ENCODE results near the gene TSNAX.

The TSNAX gene

GRCh38 chr1:231594123-231594522, 65.7 kb downstream of the TSNAX start:
- TF ChIP-seq CTCF (IDR thresholded peaks at IDR 0.05; ENCODE audit: low read depth, low read length, missing control alignments): no peak
- H3K4me3 ChIP-seq (replicated peaks; ENCODE audit: low read depth, low read length): no peak overlapping the region
- DNase-seq (ENCODE audit: extremely low read depth, low read depth): no peak

DNA sequence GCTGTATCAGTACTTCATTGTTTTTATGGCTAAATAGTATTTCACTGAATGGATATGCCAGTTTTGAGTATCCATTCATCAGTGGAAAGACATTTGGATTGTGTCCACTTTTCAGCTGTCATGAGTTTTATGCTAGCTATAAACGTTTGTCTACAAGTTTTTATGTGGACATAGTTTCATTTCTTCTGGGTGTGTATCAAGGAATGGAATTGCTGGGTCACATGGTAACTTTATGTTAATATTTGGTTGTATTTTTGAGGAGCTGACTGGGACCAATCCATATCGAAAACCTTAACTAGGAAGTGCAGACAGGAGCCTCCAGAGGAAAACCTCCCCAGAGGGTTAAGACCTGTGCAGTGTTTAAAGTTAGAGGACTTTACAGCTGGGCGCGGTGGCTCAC, 66.3 kb downstream of the TSNAX start:
- no peak for DNase-seq (ENCODE audit: extremely low read depth, low read depth)
- TF ChIP-seq CTCF (IDR thresholded peaks at IDR 0.05; ENCODE audit: low read depth, low read length, missing control alignments): no peak
- H3K4me3 ChIP-seq (replicated peaks; ENCODE audit: low read depth, low read length): no peak overlapping the region

DNA sequence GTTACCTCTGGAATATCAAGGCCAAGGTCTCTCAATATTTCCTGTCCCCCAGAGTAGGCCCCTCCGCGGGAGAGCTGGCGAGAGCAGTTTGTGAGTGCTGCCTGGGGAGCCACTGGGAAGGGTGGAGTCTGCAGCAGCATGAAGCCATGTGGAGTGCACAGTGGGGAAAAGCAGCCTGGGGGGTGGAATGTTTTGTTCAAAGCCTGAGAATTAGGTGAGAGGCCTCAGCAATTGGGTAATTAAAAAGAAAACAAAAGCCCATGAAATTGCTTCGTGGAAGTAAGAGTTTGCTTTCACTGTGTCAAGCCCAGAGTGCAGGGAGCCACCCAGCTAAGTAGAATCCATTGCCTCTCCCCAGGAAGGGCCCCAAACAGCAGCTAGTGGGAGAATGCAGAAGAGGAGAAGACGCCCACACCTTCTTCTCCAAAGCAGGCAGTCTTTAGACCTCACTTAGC, 67.9 kb downstream of the TSNAX start:
- H3K4me3 ChIP-seq (replicated peaks; ENCODE audit: low read depth, low read length): no peak overlapping the region
- DNase-seq (ENCODE audit: extremely low read depth, low read depth): no peak

DNA sequence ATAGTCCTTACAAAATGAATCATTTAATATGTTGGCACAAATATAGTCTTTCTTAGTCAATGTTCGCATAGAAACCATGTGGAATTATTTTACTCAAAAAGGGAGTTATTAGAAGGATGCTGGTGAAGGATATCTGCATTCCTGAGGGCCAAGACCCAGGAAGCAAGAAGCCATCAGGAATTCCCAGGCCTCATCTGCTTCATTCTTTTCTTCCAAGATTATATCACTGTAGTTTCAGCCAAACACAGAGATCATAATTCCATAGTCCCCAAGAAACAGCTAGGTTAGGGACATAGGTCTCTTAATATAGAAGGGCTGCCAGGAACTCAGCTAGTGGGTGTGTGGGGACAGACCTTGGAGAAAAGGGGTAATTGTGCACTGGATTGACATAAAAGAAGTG, 69.5 kb downstream of the TSNAX start:
- TF ChIP-seq CTCF (IDR thresholded peaks at IDR 0.05; ENCODE audit: low read depth, low read length, missing control alignments): no peak
- DNase-seq (ENCODE audit: extremely low read depth, low read depth): no peak
- no peak overlapping the region for H3K4me3 ChIP-seq (replicated peaks; ENCODE audit: low read depth, low read length)

More for the DNA sequence above, 67.9 kb downstream of the TSNAX start:
- no peak for TF ChIP-seq CTCF (IDR thresholded peaks at IDR 0.05; ENCODE audit: low read depth, low read length, missing control alignments)

DNA sequence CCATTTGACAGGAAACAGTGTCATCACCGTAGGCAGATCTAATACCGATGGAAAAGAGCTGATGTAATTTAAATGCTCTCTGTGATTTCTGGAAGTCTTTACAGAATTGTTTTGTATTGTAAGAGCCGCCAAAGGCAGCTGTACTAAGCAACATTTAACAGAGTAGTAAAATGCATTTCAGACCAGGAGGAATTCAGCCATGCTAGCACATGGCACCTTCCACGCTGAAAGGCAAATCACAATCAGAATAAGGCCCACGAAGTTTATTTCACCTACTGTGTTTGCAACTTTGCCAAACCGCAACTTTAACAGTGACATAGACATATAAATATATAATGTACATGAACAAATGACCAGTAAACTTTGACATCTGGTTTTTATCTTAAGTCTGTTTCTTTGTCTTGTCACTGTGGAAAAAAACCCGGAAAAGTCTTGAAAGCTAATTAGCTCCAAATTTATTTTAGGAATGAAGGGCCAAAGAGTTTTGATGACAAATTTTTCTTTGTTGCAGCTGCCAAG, 72.0 kb downstream of the TSNAX start:
- no peak for TF ChIP-seq CTCF (IDR thresholded peaks at IDR 0.05; ENCODE audit: low read depth, low read length, missing control alignments)

GRCh38 chr1:231601824-231602672, 73.6 kb downstream of the TSNAX start:
- DNase-seq (ENCODE audit: extremely low read depth, low read depth): no peak
- H3K4me3 ChIP-seq (replicated peaks; ENCODE audit: low read depth, low read length): no peak overlapping the region
- no peak for TF ChIP-seq CTCF (IDR thresholded peaks at IDR 0.05; ENCODE audit: low read depth, low read length, missing control alignments)

More for the DNA sequence above, 72.0 kb downstream of the TSNAX start:
- DNase-seq (ENCODE audit: extremely low read depth, low read depth): peak; percentile 84
- H3K4me3 ChIP-seq (replicated peaks; ENCODE audit: low read depth, low read length): no peak overlapping the region

Measured in HFF-Myc (cell line).